Stimulated activated CD4-positive, alpha-beta T cell treated with anti-CD3 and anti-CD28 coated beads, TNF-alpha, amount 100 ng/mL, for 4 hours (primary cell): ENCODE measurements around the gene IDH2.

Source experiments
- DNase-seq, 3 experiments: peaks; one replicate each; pipeline ENCODE4 v3.0.0-alpha.2; 2020; ENCODE audit warnings: low read depth in 3 of 3

Gene IDH2

GRCh38 chr15:90043530-90044010 is 58.7 kb downstream of the IDH2 start:
- no peak for DNase-seq

- DNase-seq: no peak
These were observed 59.3 kb downstream of the IDH2 start for GRCh38 chr15:90042766-90043529.

GRCh38 chr15:90042356-90042755 is 59.9 kb downstream of the IDH2 start:
- DNase-seq: no peak

- DNase-seq: no peak
These were observed 61.6 kb downstream of the IDH2 start for GRCh38 chr15:90040618-90041017.

GRCh38 chr15:90039996-90040395 is 62.3 kb downstream of the IDH2 start:
- no peak for DNase-seq

- DNase-seq: no peak
These were observed 63.6 kb downstream of the IDH2 start for GRCh38 chr15:90038632-90039095.

- DNase-seq: no peak
These were observed 64.2 kb downstream of the IDH2 start for GRCh38 chr15:90037961-90038631.

- no peak for DNase-seq
These were observed 64.8 kb downstream of the IDH2 start for GRCh38 chr15:90037511-90037860.

- no peak for DNase-seq
These were observed 65.3 kb downstream of the IDH2 start for GRCh38 chr15:90036806-90037510.

GRCh38 chr15:90036343-90036742 is 65.9 kb downstream of the IDH2 start:
- no peak for DNase-seq

- DNase-seq: no peak
These were observed 66.4 kb downstream of the IDH2 start for GRCh38 chr15:90035840-90036230.

- no peak for DNase-seq
These were observed 67.0 kb downstream of the IDH2 start for GRCh38 chr15:90035095-90035839.

GRCh38 chr15:90033448-90033847 is 68.8 kb downstream of the IDH2 start:
- no peak for DNase-seq
